Trophoblast cell (in vitro differentiated cells and primary cell): ENCODE results near the gene RUBCNL.

ENCODE experiments used
- DNase-seq, 2 donors: peaks; one replicate each; pipeline ENCODE4 v3.0.0-alpha.2; 2016
- H2AFZ ChIP-seq: 2 replicates; pipeline ENCODE4 v1.6.1; 2013; ENCODE audit warnings: low read length, moderate library complexity, mild to moderate bottlenecking; ENCODE audit not compliant: insufficient read depth, poor library complexity
- H2AK5ac ChIP-seq: 2 replicates; pipeline ENCODE4 v1.6.1; 2013; ENCODE audit warnings: mild to moderate bottlenecking, low read length
- H2BK120ac ChIP-seq: 2 replicates; pipeline ENCODE4 v1.6.1; 2013; ENCODE audit warnings: low read length, mild to moderate bottlenecking, moderate library complexity; ENCODE audit not compliant: insufficient read depth, poor library complexity
- H2BK12ac ChIP-seq: 2 replicates; pipeline ENCODE4 v1.6.1; 2013; ENCODE audit warnings: mild to moderate bottlenecking, low read length, moderate library complexity
- H2BK5ac ChIP-seq: 2 replicates; pipeline ENCODE4 v1.6.1; 2013; ENCODE audit warnings: low read length, low read depth, moderate library complexity, mild to moderate bottlenecking; ENCODE audit not compliant: poor library complexity
- H3K14ac ChIP-seq: 2 replicates; pipeline ENCODE4 v1.6.1; 2013; ENCODE audit warnings: mild to moderate bottlenecking, low read length
- H3K18ac ChIP-seq: 2 replicates; pipeline ENCODE4 v1.6.1; 2013; ENCODE audit warnings: mild to moderate bottlenecking, low read length
- H3K23ac ChIP-seq: 2 replicates; pipeline ENCODE4 v1.6.1; 2013; ENCODE audit warnings: low read length
- H3K27ac ChIP-seq: 2 replicates; pipeline ENCODE4 v1.5.1; 2013; ENCODE audit warnings: low read depth, mild to moderate bottlenecking, inconsistent platforms, low read length, moderate library complexity
- H3K27me3 ChIP-seq: 2 replicates; pipeline ENCODE4 v1.6.1; 2013; ENCODE audit warnings: inconsistent platforms, mild to moderate bottlenecking, low read length, moderate library complexity; ENCODE audit not compliant: insufficient read depth
- H3K36me3 ChIP-seq, 2 experiments: 1 replicate in 1 of 2; 2 replicates in 1 of 2; pipeline ENCODE4 v1.6.1; 2013; ENCODE audit warnings: low read length in 2 of 2, mild to moderate bottlenecking in 2 of 2, moderate library complexity in 1 of 2; ENCODE audit not compliant: insufficient read depth in 2 of 2, control insufficient read depth in 1 of 2
- H3K4ac ChIP-seq: 2 replicates; pipeline ENCODE4 v1.6.1; 2013; ENCODE audit warnings: low read depth, mild to moderate bottlenecking, low read length, moderate library complexity
- H3K4me1 ChIP-seq, 2 experiments: 1 replicate in 1 of 2; 2 replicates in 1 of 2; pipeline ENCODE4 v1.6.1; 2013; ENCODE audit warnings: low read length in 2 of 2, mild to moderate bottlenecking in 2 of 2, moderate library complexity in 1 of 2; ENCODE audit not compliant: insufficient read depth in 2 of 2, control insufficient read depth in 1 of 2
- H3K4me2 ChIP-seq: 2 replicates; pipeline ENCODE4 v1.6.1; 2013; ENCODE audit warnings: inconsistent platforms, mild to moderate bottlenecking, low read length, moderate library complexity
- H3K4me3 ChIP-seq: 2 replicates; pipeline ENCODE4 v1.5.1; 2013; ENCODE audit warnings: mild to moderate bottlenecking, low read depth, low read length, inconsistent platforms
- H3K79me1 ChIP-seq: one replicate; pipeline ENCODE4 v1.6.1; 2013; ENCODE audit warnings: low read length
- H3K79me2 ChIP-seq: 2 replicates; pipeline ENCODE4 v1.6.1; 2013; ENCODE audit warnings: low read length, mild to moderate bottlenecking; ENCODE audit not compliant: control insufficient read depth, insufficient read depth, poor library complexity
- H3K9ac ChIP-seq: 2 replicates; pipeline ENCODE4 v1.6.1; 2013; ENCODE audit warnings: mild to moderate bottlenecking, low read length
- H3K9me3 ChIP-seq: 2 replicates; pipeline ENCODE4 v1.6.1; 2013; ENCODE audit warnings: low read depth, mild to moderate bottlenecking, control low read depth, inconsistent platforms, low read length; ENCODE audit not compliant: insufficient read depth
- H4K12ac ChIP-seq: 2 replicates; pipeline ENCODE4 v1.6.1; 2013; ENCODE audit warnings: low read depth, mild to moderate bottlenecking, low read length, moderate library complexity
- H4K8ac ChIP-seq: 2 replicates; pipeline ENCODE4 v1.6.1; 2013; ENCODE audit warnings: low read depth, mild to moderate bottlenecking, low read length, moderate library complexity
- H4K91ac ChIP-seq: one replicate; pipeline ENCODE4 v1.6.1; 2013; ENCODE audit warnings: low read depth, mild to moderate bottlenecking, low read length, moderate library complexity
- WGBS: extraction: QIAGEN DNeasy Blood & Tissue Kit; methylation state at CpG from one replicate; pipeline ENCODE4 v1.1.7; 2013; ENCODE audit warnings: missing lambda C conversion rate; ENCODE audit not compliant: insufficient read length, insufficient coverage; ENCODE audit errors: extremely low coverage; 5-methylcytosine and 5-hydroxymethylcytosine counted together

The RUBCNL gene

DNA sequence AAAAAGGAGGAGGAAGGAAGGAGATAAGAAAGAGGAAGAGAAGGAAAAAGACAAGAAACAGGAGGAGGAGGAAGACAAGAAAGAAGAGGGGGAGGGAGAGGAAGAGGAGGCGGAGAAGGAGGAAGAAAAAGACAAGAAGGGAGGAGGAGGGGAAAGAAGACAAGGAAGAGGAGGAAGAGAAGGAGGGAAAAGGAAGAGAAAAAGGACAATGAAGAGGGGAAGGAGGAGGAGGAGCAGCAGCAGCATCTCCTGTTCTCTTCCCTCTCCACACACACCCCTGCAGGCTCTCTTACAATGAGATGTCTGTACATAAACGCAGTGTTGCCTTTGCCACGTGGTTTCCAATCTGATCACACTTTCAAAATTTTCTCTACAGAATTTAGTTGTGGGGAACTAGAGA, 66.6 kb downstream of the RUBCNL start:
- Histone ChIP-seq H3K79me2 (no peaks in the 10 kb centered on the region), H3K4me2 (no peak overlapping the region), H4K12ac (no peak overlapping the region), H2BK5ac (no peak overlapping the region), H3K18ac (no peak overlapping the region), H3K27me3 (no peaks in the 10 kb centered on the region), H3K23ac (no peak overlapping the region), H3K9me3 (no peaks in the 10 kb centered on the region), H3K9ac (no peak overlapping the region), H4K8ac (no peak overlapping the region), H3K4ac (no peak overlapping the region), H3K4me3 (no peak overlapping the region), H2BK120ac (no peak overlapping the region), H2AK5ac (no peak overlapping the region), H3K36me3 (no peaks in the 10 kb centered on the region), H3K14ac (no peak overlapping the region), H3K79me1 (no peaks in the 10 kb centered on the region), H3K4me1 (peaks cover 0 to 2% of the 10 kb centered on the region in 2 experiments), H4K91ac (no peak overlapping the region), H2BK12ac (no peak overlapping the region), H3K27ac (no peak overlapping the region), H2AFZ (no peak overlapping the region)
- no CpG with 5 or more reads among the region's 3 CpGs for WGBS
- DNase-seq, result no peak

GRCh38 chr13:46318986-46319385, 68.1 kb downstream of the RUBCNL start:
- H3K79me1 ChIP-seq, result no peaks in the 10 kb centered on the region
- H2BK5ac ChIP-seq, result no peak overlapping the region
- H3K9me3 ChIP-seq, result no peaks in the 10 kb centered on the region
- no peak overlapping the region for H3K9ac ChIP-seq
- H3K14ac ChIP-seq, result no peak overlapping the region
- H3K36me3 ChIP-seq, result no peaks in the 10 kb centered on the region
- no CpG with 5 or more reads among the region's 1 CpG for whole genome bisulfite sequencing
- peaks cover 0 to 2% of the 10 kb centered on the region in 2 experiments for H3K4me1 ChIP-seq
- no peaks in the 10 kb centered on the region for H3K79me2 ChIP-seq
- H3K18ac ChIP-seq, result no peak overlapping the region
- no peak overlapping the region for H4K12ac ChIP-seq
- no peak overlapping the region for H2BK120ac ChIP-seq
- H2AK5ac ChIP-seq, result no peak overlapping the region
- H2BK12ac ChIP-seq, result no peak overlapping the region
- H3K27ac ChIP-seq, result no peak overlapping the region
- no peak overlapping the region for H3K4me2 ChIP-seq
- DNase-seq, result no peak
- H3K23ac ChIP-seq, result no peak overlapping the region
- no peak overlapping the region for H2AFZ ChIP-seq
- H3K4ac ChIP-seq, result no peak overlapping the region
- no peak overlapping the region for H4K91ac ChIP-seq
- no peak overlapping the region for H3K4me3 ChIP-seq
- H4K8ac ChIP-seq, result no peak overlapping the region
- no peaks in the 10 kb centered on the region for H3K27me3 ChIP-seq

DNA sequence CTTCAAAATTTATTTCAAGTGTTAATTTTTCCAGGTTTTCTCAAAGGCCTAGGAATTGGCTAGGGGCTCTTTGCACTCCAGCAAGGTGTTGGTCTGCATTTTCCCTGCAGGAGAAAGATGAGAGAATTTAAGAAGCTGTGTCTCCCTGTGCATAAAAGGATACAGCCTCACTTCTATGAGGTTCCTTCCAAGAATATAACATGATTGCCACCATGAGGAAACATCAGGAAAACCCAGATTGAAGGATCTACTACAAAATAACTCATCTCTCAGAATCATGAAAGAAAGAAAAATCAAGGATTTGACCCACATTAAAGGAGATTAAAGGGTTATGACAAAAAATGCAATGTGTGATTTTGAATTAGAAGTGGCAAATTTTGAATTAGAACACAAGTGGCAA, 69.9 kb downstream of the RUBCNL start:
- no peaks in the 10 kb centered on the region for H3K79me1 ChIP-seq
- H3K27ac ChIP-seq, result no peak overlapping the region
- DNase-seq, result no peak

DNA sequence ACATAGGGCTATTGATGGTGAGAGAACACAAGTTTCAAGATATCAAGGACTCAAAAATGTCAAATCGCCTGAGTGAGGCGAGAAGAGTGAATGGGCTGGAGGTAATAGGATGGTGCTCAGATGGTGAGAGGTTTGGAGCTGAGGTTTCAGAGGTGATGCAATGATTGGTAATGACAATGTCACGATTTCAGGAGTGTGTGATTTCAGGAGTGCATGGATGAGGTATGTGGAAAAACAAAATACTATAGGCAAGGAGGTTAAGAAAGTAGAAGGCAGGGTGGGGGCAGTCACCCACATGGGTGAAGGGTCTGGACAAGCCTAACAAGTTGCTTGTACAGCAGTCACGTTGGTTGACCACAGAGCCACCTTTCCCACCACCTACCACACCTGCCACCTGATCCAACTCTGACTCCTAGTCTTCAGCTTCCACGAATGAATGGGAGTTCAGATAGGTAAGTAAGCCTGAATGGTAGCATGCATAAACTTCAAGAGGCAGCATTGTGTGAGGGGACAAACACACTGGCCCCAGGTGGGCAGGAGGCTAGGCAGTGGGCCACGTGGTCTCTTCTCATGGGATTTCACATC, 71.5 kb downstream of the RUBCNL start:
- DNase-seq, result no peak
- Histone ChIP-seq H4K12ac (no peak overlapping the region), H3K36me3 (no peaks in the 10 kb centered on the region), H3K27ac (no peak overlapping the region), H3K9ac (no peak overlapping the region), H3K27me3 (no peaks in the 10 kb centered on the region), H3K4me1 (no peaks in the 10 kb centered on the region), H3K18ac (no peak overlapping the region), H4K8ac (no peak overlapping the region), H3K79me1 (no peaks in the 10 kb centered on the region), H4K91ac (no peak overlapping the region), H3K4me3 (no peak overlapping the region), H2BK5ac (no peak overlapping the region), H3K23ac (no peak overlapping the region), H2AK5ac (no peak overlapping the region), H3K4me2 (no peak overlapping the region), H3K9me3 (no peaks in the 10 kb centered on the region), H3K4ac (no peak overlapping the region), H2AFZ (no peak overlapping the region), H2BK120ac (no peak overlapping the region), H3K14ac (no peak overlapping the region), H2BK12ac (no peak overlapping the region), H3K79me2 (no peaks in the 10 kb centered on the region)
- WGBS, result no CpG with 5 or more reads among the region's 6 CpGs

More for the DNA sequence above, 69.9 kb downstream of the RUBCNL start:
- H2BK5ac ChIP-seq, result no peak overlapping the region
- H3K27me3 ChIP-seq, result no peaks in the 10 kb centered on the region
- no peak overlapping the region for H3K14ac ChIP-seq
- H4K8ac ChIP-seq, result no peak overlapping the region
- no peak overlapping the region for H3K23ac ChIP-seq
- peaks cover 0 to 2% of the 10 kb centered on the region in 2 experiments for H3K4me1 ChIP-seq
- H3K79me2 ChIP-seq, result no peaks in the 10 kb centered on the region
- H2BK12ac ChIP-seq, result no peak overlapping the region
- no peak overlapping the region for H4K12ac ChIP-seq
- H3K9me3 ChIP-seq, result no peaks in the 10 kb centered on the region
- no peak overlapping the region for H3K18ac ChIP-seq
- no peak overlapping the region for H3K9ac ChIP-seq
- no peak overlapping the region for H2AK5ac ChIP-seq
- no peaks in the 10 kb centered on the region for H3K36me3 ChIP-seq
- H4K91ac ChIP-seq, result no peak overlapping the region
- no peak overlapping the region for H2AFZ ChIP-seq
- H3K4me3 ChIP-seq, result no peak overlapping the region
- no peak overlapping the region for H3K4ac ChIP-seq
- no peak overlapping the region for H3K4me2 ChIP-seq
- H2BK120ac ChIP-seq, result no peak overlapping the region
